IPS DF 4.7 (cell line): ENCODE measurements around the gene U2SURP.
"Not testable (repeated sequence)": the region's sequence is repeated elsewhere in the genome, so short reads cannot be mapped to it uniquely, and the experiment has no call there.

Source experiments
- DNase-seq: peaks from one replicate; pipeline ENCODE4 v3.0.0-alpha.2; 2013; ENCODE audit warnings: low spot score; ENCODE audit errors: extremely low read depth

U2SURP gene

DNA sequence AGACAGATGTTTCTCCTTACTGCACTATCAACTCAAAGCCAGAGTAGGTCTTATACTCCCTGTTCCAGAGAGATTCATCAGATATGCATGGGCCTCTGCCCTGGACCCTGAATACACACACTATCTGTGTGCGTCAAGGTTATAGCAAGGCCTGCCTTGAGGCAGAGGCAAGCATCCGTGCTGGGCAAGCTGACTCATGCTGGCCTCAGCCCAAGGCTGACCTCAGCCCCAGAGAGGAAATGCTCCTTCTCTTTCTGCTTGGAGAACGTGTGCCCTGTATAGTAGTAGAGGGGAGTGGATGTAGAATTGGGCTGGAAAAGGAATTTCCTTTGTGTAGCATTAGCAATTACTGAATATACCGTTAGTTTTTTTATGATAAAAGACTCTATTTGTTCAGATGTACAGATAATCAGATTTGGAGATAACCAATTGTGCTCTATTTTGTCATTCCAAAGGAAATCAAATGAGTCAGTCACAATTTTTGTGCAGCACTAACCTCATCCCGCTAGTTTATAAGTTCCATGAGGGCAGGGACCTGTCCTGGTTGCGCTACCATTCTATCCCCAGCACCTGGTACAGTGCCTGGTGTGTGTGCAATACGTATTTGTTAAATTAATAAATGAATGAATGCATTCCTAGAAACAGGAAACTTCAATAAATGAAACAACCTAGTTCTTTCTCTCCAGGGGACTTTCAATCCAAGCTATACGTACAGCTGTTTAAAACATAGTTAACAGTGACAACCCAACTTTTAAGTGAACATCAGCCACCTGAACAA is 24.6 kb upstream of the U2SURP start:
- no peak for DNase-seq

DNA sequence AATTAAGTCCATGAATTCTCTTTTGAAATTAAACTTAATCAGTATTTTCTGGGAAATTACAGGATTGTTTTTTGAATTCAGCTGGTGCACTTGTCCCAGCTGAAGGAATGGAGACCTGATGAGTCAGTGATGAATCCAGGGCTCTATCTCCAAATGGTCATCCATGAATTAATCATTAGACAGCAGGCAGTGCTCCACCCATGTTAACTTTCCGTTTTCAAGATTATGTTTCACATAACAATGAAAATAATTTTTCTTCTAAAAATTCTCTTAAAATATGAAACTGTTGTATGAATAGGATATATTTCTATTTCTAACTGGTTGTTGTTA is 24.0 kb upstream of the U2SURP start:
- DNase-seq, result no peak

DNA sequence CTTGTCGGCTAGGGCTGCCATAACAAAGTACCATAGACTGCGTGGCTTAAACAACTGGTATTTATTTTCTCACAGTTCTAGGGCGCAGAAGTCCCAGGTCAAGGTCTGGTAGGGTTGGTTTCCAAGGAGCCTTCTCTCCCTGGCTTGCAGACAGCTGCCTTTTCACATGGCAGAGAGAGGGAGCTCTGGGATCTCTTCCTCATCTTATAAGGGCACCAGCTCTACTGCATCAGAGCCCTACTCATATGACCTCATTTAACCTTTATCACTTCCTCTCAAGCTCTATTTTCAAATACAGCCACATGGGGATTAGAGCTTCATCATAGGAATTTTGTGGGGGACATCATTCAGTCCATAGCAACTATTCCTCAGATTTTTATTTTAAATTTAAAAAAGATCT is 20.3 kb upstream of the U2SURP start:
- no peak for DNase-seq

DNA sequence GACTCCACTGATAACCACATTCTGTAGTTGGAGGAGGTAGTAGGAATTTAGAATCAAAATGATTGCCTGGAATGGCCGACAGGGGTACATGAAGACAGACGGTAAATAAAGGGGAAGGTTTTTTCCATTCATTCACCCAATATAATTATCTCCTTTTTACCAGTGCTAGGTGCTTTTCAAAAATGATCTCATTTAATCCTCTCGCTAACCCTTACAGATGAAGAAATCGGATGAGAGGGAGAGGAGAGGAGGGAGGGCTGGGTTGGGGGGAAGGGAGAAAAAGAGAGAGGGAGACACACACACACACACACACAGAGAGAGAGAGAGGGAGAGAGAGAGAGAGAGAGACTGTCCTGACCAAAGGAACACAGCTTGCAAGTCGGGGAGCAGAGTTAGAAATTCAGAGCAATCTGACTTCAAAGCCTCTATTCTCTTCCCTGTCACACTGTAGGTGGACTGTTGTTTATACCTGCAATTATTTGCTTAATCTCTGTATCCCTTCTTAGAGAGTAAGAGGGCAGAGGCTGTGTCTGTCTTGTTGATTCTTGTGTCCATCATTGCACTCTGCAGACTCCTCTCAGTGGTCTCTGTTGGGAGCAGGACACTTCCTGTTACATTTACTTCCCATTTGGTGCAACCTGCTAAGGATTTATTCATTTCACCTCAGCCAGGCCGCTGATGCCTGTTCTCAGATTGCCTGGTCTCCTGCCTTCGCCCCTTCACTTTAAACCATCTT is 19.2 kb upstream of the U2SURP start:
- DNase-seq, result no peak

DNA sequence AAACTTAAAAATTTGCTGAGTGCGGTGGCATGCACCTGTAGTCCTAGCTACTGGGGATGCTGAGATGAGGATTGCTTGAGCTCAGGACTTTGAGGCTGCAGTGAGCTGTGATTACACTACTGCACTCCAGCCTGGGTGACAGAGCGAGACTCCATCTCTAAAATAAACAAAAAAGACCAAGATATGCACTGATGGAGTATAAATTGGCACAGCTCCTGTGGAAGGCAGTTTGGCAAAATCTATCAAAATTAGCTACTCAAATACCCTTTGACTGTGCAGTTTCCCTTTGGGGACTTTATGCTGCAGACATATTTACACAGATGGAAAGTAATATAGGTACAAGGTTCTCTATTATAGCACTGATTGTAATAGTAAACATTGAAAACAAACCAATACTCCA is 18.1 kb upstream of the U2SURP start:
- DNase-seq, result no peak

DNA sequence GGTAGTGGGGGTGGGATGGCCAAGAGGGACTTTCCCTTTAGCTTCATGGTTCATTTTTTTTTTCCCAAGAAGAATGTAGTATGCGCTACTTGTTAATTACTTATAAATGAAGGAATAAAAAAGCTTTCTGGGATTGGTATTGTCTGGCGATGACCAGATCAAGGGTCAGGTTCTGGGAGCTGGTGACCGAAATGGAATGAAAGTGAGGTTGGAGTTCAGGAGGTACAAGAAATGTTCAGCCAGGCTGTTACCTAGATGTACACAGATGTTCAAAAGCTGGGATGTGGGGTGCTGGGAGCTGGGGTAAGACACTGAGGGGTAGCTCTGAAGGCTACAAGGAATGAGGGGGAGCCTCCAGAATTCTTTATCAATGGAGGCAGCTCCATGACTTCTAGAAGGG is 17.1 kb upstream of the U2SURP start:
- no peak for DNase-seq

DNA sequence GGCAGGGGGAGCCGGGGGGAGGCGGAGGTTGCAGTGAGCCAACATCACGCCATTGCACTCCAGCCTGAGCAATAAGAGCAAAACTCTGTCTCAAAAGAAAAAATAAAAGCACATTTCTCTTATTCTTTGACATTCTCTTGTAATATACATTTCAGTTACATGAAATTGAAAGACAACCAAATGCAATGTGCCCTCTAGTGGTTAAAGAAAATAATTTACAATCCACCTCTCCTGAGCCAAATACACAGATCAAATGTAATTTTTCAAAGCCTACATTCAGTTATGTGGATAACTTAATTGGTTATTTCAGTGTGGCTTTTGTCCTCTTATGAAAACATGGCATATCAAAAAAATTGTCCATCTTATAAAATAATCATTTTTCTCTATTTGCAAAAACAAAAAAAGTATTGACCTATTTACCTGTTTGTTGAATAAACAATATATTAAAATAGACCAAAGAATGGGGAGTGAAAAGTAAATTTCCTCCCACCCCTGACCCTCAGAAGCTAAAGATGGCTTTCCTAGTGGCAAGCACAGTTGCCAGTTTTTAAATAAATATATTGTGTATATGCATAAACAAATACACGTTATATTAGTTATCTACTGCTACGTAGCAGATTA is 14.2 kb upstream of the U2SURP start:
- DNase-seq, result no peak

DNA sequence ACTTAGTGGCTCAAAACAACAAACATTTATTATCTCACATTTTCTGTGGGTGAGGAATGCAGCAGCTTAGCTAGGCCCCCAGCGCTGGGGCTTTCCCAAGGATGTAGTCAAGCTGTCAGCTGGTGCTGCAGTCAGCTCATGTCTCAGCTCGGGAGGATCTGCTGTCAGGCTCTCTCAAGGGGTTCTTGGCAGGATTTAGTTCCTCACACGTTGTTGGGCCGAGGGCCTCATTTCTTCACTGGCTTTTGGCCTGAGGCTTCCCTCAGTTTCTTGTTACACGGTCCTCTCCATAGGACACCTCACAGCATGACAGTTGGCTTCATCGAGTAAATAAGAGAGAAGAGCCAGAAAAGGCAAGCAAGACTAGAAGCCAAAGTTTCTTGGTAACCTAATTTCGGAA is 13.7 kb upstream of the U2SURP start:
- DNase-seq, result no peak

DNA sequence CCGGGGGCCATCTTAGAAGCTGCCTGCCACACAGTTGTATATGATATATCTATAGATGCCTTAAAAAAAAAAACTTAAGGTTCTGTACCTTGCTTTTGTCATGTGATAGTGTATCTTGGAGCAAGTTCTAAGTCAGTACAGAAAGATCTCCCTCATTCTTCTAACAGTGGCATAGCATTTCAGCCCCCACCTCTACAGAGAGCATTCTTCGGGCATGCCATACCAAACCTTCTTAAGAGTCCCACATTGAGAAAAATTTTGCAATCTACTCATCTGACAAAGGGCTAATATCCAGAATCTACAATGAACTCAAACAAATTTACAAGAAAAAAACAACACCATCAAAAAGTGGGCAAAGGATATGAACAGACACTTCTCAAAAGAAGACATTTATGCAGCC is 13.1 kb upstream of the U2SURP start:
- not testable (repeated sequence) for DNase-seq

DNA sequence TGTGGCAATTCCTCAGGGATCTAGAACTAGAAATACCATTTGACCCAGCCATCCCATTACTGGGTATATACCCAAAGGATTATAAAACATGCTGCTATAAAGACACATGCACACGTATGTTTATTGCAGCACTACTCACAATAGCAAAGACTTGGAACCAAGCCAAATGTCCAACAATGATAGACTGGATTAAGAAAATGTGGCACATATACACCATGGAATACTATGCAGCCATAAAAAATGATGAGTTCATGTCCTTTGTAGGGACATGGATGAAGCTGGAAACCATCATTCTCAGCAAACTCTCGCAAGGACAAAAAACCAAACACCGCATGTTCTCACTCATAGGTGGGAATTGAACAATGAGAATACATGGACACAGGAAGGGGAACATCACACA is 12.5 kb upstream of the U2SURP start:
- not testable (repeated sequence) for DNase-seq

DNA sequence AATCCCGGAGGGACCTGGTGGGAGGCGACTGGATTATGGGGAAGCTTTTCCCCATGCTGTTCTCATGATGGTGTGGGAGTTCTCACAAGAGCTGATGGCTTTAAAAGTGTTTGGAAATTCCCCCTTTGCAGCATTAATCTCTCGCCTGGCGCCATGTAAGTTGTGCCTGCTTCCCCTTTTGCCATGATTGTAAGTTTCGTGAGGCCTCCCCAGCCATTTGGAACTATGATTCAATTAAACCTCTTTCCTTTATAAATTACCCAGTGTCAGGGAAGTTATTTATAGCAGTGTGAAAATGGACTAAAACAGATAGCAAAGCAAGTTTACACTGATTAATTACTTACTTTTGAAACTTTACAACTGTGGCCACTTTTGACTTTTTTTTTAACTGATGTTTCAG is 10.6 kb upstream of the U2SURP start:
- DNase-seq, result no peak

DNA sequence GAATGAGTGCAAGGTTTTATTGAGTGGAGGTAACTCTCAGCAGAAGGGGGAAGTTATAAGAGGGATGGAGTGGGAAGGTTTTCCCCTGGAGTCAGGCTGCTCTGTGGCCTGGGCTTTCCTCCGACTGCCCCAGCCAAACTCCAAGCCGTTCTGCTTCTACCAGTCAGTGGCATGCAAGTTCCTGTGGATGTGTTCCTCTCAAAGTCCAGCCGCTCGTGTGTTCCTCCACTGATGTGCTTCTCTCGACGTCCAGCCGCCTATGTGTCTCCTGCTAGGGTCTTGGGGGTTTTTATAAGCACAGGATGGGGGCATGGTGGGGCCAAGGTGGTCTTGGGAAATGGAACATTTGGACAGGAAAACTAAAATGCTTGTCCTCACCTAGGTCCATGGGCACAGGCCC is 9.0 kb upstream of the U2SURP start:
- DNase-seq, result no peak

DNA sequence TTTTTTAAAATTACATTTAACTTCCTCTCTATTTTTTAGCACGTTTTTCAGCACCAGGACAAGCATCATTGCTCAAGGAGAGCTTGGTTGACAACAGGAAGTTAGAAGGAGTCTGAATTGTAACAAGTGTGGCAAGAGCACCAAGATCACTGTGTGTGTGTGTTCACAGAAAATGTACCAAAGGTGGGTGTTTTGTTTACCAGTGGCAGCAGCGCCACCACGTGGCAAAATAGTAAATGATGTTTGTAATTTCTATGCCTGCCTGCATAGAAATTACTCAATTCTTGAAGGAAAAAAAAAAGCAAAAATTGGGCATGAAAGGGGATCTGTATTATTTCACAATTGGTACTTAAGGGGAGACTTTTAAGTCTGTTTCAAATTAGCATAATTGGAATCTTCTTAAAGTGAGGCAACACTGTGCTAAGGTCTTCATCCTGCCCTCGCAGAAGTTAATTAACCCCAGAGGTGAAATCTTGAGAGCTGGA is 7.4 kb upstream of the U2SURP start:
- DNase-seq, result no peak

DNA sequence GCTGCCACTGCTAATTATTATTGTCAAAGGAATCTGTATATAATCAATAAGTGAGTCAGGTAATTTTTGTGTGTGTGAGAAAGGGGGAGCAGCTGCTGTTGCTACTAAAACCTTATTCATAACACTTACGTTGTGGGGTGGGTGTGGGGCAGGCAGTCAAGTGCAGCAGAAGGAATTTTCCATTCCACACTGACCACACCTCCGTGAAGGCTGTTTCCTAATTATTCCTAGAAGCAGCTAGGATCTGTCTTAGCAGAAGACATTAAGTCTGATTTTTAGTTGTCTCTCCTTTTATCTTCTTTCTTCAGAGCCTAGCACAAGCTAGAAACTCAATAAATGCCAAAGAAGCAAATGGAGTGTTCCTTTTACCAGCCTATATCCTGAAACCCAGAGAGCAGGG is 4.0 kb upstream of the U2SURP start:
- no peak for DNase-seq

DNA sequence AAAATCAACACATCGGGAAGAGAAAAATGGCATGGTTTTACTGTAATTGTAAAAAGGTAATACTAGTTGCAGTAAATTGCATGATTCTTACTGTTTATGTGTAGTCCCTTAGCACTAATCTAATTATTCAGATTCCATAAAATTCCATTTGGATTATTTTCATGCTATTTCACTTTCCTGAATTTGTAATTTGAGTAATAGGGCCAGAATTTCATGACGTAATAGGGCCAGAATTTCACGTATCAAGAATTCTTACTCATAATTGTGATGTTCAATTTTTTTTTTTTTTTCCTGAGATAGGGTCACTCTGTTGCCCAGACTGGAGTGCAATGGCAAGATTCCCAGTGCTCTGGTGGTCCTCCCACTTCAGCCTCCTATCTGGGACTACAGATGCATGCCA is 2.9 kb upstream of the U2SURP start:
- no peak for DNase-seq

DNA sequence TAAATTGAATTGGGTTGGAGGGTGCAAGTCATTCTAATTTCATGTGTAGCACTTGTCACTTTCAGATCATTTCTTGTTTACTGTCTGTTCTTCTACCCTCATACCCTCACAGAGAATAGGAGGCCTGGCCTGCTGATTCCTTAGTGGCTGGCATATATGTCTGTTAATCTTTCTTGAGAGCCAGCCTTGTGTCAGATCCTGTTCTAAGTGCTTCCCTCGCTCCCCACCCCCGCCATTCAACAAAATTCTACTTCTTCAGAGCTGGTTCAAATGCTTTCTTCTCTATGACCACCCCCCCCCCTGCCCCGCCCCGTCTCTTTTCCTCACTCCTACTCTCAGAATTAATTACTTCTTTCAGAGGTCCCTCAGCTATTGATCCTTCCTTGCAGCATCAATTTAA is 1.5 kb upstream of the U2SURP start:
- no peak for DNase-seq

DNA sequence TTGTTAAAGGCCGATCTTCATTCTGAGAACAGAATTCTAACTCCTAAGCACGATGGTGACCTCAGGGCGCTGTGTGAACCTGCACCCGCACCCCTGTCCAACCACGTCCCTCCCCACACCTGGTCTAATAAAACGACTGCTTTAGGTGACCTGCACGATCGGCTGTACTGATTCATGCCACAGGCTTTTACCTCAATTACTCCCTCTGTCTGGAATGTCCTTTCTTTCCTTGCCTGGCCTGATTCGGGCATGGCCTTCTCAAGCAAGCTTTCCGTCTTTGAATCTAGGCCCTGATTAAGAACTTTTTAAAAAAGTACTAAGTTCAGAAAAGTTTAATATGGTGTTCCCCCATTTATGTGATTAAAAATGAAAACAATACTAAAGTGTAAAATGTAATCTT is 842 bp upstream of the U2SURP start:
- no peak for DNase-seq

DNA sequence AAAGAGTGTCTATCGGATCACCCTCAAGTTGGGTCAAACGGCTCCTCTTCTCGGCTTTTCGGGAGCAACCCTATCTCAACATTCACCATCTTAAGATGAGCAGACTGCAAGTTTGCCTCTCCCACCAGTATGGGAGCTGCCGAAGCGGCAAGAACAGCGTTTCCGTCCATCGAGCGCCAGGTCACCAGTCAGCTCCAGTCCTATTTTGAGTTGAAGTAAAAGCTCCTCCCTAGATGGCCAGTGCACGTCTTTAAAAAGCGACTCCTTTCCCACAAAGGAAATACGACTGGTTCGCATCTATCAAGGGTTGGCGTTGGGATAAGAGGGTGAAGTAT is 369 bp upstream of the U2SURP start:
- no peak for DNase-seq

DNA sequence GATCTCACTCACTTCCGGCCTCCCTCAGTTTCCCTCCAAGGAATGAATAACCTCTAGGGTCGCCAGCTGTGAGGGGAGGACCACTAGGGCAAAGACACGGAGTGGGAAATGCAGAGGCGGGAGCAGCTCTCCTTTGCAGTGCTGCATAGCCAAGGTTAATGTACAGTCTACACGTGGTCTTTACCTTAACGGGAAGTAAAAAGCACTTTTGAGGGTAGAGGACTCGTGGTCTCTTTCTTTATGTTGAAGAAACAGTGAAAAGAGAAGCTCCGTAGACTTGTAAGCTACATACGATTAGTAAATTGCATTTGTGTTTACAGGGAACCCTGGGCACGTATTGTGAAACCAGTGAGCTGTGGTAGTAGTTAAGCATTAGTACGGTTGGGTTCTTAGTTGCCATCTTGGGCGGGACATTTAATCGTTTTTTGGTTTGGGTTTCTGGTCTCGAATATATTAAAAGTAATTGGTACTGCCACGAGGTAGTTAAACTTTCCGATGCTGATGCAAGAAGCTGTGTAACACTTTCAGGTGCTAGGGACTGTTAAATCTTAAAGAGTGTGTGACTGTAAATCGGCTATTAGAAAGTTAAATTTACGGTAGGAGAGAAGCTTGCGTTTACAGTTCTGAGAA is 828 bp downstream of the U2SURP start:
- DNase-seq, result no peak

DNA sequence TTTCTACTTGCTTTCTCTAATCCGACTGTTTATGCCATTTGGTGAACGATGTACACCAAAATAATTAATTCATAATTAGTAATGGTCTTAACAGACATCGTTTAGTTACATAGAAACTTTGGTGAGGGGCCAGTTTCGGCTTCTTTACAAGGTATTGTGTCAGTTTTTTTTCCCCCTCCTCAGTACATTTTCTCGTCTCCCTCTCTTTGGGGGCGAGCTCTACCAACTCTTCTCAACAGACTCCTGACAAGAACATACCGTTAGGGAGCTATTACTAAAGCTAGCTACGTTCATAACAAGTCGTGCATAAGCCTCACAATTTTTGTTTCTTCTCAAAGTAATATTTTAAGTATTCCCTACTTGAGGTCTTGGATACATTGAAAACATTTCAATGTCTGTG is 1.4 kb downstream of the U2SURP start:
- no peak for DNase-seq

DNA sequence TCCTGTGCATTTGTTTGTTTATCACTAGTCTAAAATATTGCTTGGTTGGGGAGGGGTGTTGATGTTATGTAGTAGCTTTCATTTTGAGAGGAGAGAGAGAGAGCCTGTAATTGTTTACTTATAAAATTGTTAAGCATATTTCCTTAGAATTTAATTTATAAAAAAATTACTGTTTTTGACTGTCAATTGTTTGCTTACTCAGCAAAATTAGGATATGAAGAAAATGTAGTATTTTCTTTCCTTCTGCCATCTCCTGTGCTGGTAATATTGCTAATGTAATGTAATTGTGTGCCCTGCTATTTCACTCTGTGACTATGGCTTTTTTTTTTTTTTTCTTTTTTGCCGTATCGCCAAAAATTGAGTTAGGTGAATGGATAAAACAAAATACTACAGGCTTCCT is 3.5 kb downstream of the U2SURP start:
- no peak for DNase-seq

DNA sequence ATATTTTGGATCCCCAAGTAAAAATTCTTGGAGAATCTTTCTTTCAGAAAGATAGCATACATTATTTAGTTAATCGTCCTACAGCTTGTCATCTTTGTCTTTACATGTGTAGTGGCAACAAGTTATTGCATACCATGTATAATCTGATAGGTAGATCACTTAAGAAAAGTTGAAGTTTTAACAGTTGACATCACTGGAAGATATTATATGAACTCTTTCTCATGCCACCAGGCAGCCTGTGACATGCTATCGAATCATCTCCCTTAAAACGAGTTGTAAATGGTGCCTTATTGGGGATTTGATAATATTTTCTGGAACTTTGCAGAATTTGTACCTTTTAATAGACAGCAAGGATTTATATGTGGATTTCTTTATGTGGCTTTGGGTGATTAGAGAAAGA is 8.7 kb downstream of the U2SURP start:
- DNase-seq, result no peak
